OCI-LY7 (cell line): ENCODE data around the gene DPF3. TPM values are rescaled to one million over a fixed set of nuclear protein-coding genes. Genes with fewer than 3 reads are reported as not detected.

Experiments
- BruUV-seq: library from RNA; stranded (reverse); fragments of 400-500 nt; replicated peaks from 2 replicates; lab custom pipeline; 2021; lab: Mats Ljungman, UMichigan
- CTCF ChIA-PET: fragments of 300-600 bp; sonication (Branson Sonifier 250); formaldehyde crosslinking; loops from one replicate; lab custom pipeline; 2022; ENCODE audit warnings: antibody characterized with exemption; ENCODE audit not compliant: unreplicated experiment; lab: Charles Lee
- POLR2A ChIA-PET: fragments of 300-600 bp; sonication (Branson Sonifier 250); formaldehyde crosslinking; loops from one replicate; lab custom pipeline; 2022; ENCODE audit warnings: antibody characterized with exemption; lab: Charles Lee
- DNase-seq: peaks from one replicate; pipeline ENCODE4 v3.0.0-alpha.2; 2015; ENCODE audit warnings: low spot score
- H2AFZ ChIP-seq: fragments of 200-600 bp; sonication (generic), shearing (Covaris generic); 2 replicates; pipeline ENCODE4 v1.6.1; 2014; ENCODE audit warnings: mild to moderate bottlenecking, antibody characterized with exemption, low read length, moderate library complexity
- H3K27ac ChIP-seq: fragments of 200-600 bp; sonication (generic); 2 replicates; pipeline ENCODE4 v1.5.1; 2014; ENCODE audit warnings: mixed run types, low read depth, mild to moderate bottlenecking, moderate library complexity, low read length, inconsistent platforms; ENCODE audit not compliant: poor library complexity, severe bottlenecking
- H3K36me3 ChIP-seq: fragments of 200-600 bp; sonication (generic); 2 replicates; pipeline ENCODE4 v1.6.1; 2014; ENCODE audit warnings: mild to moderate bottlenecking, antibody characterized with exemption, low read length, moderate library complexity, mixed read lengths; ENCODE audit not compliant: insufficient read depth
- H3K4me1 ChIP-seq: fragments of 200-600 bp; sonication (generic); 2 replicates; pipeline ENCODE4 v1.5.1; 2014; ENCODE audit warnings: mild to moderate bottlenecking, low read length; ENCODE audit not compliant: insufficient read depth, poor library complexity, severe bottlenecking
- H3K4me2 ChIP-seq: fragments of 200-600 bp; sonication (generic); 2 replicates; pipeline ENCODE4 v1.6.1; 2014; ENCODE audit warnings: mild to moderate bottlenecking, low read length
- H3K4me3 ChIP-seq: fragments of 200-600 bp; sonication (generic); 2 replicates; pipeline ENCODE4 v1.5.1; 2014; ENCODE audit warnings: mild to moderate bottlenecking, low read depth, low read length; ENCODE audit not compliant: poor library complexity, severe bottlenecking
- H3K79me2 ChIP-seq: fragments of 200-600 bp; sonication (generic); 2 replicates; pipeline ENCODE4 v1.6.1; 2016; ENCODE audit warnings: low read depth, mild to moderate bottlenecking, low read length, moderate library complexity, mixed read lengths; ENCODE audit not compliant: insufficient read depth
- H3K9me2 ChIP-seq: fragments of 200-600 bp; sonication (generic); 2 replicates; pipeline ENCODE4 v1.6.1; 2016; ENCODE audit warnings: mild to moderate bottlenecking, low read length, mixed read lengths; ENCODE audit not compliant: insufficient read depth
- H3K9me3 ChIP-seq: fragments of 200-600 bp; sonication (generic); 2 replicates; pipeline ENCODE4 v1.6.1; 2014; ENCODE audit warnings: mild to moderate bottlenecking, mixed run types, low read length, mixed read lengths
- H4K20me1 ChIP-seq: fragments of 200-600 bp; sonication (generic); 2 replicates; pipeline ENCODE4 v1.6.1; 2014; ENCODE audit warnings: mild to moderate bottlenecking, antibody characterized with exemption, low read length, moderate library complexity, mixed read lengths; ENCODE audit not compliant: insufficient read depth
- CTCF ChIP-seq: fragments of 200-600 bp; sonication (generic); conservative IDR thresholded peaks from 2 replicates; pipeline ENCODE4 v1.5.1; 2014; ENCODE audit warnings: mild to moderate bottlenecking, antibody characterized with exemption, low read length, moderate library complexity, mixed read lengths
- EZH2phosphoT487 ChIP-seq: fragments of 200-600 bp; sonication (generic); IDR thresholded peaks from 2 replicates; pipeline ENCODE4 v1.6.1; 2018; ENCODE audit warnings: low read depth, borderline replicate concordance, mild to moderate bottlenecking, mixed run types, antibody characterized with exemption, low read length, moderate library complexity, mixed read lengths
- intact Hi-C: fragments of 100-400 bp; cut with micrococcal nuclease; formaldehyde crosslinking; loops from one replicate; pipeline ENCODE4 v1.10.0; 2022; ENCODE audit not compliant: unreplicated experiment
- total RNA-seq, 2 experiments: library from RNA; depleted of rRNA in 1 of 2; stranded (reverse); fragments of >200 nt in 1 of 2; shearing (Covaris generic) in 1 of 2; gene quantifications; 2 replicates each; pipeline ENCODE4 v1.2.3, GENCODE V29; 2014 to 2022

Gene DPF3
- total RNA-seq, 2 experiments from 2014 or later, result 0.42 TPM; not detected in 1

DNA sequence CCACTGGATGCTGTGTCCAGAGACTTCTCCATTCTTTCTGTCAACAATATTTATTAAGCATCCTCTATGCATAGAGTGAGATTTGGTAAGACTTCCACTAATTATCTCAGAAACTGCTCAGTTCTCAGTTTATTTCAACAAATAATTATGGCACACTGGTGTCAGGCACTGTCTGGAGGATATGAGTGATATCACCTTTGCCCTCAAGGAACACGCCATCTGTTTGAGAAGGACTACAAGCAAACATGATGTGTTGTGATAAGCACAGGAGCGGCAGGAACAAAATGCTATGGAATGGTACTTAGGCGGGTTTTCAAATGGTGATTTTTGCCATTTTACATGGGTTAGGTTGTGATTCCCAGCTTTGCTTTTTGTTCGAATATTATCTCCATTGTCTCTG lies 229.2 kb downstream of the DPF3 start:
- CTCF ChIA-PET, result no interaction called here
- TF ChIP-seq CTCF (no peak), EZH2phosphoT487 (no peak)

GRCh38 chr14:72663956-72664650 lies 229.8 kb downstream of the DPF3 start:
- H3K9me3 ChIP-seq, result no peaks in the 10 kb centered on the region
- POLR2A ChIA-PET, result no interaction called here
- H3K4me3 ChIP-seq, result no peak overlapping the region
- no peak overlapping the region for H3K27ac ChIP-seq
- no peaks in the 10 kb centered on the region for H4K20me1 ChIP-seq
- no TSS peak for BruUV-seq
- no peaks in the 10 kb centered on the region for H3K9me2 ChIP-seq
- no peaks in the 10 kb centered on the region for H3K4me1 ChIP-seq
- H3K36me3 ChIP-seq, result no peaks in the 10 kb centered on the region
- no peak overlapping the region for H2AFZ ChIP-seq
- intact Hi-C loops, result loop anchor here (10.0 kb wide), 1 partner anchor 149 kb away; no protein-coding TSS in a partner anchor
- no peaks in the 10 kb centered on the region for H3K79me2 ChIP-seq
- DNase-seq, result no peak
- H3K4me2 ChIP-seq, result no peak overlapping the region
- CTCF ChIA-PET, result no interaction called here
- TF ChIP-seq EZH2phosphoT487, result no peak
- no peak for TF ChIP-seq CTCF

More for the DNA sequence above, 229.2 kb downstream of the DPF3 start:
- H3K79me2 ChIP-seq, result no peaks in the 10 kb centered on the region
- H2AFZ ChIP-seq, result no peak overlapping the region
- H3K4me2 ChIP-seq, result no peak overlapping the region
- H3K9me2 ChIP-seq, result no peaks in the 10 kb centered on the region
- H3K9me3 ChIP-seq, result no peaks in the 10 kb centered on the region
- intact Hi-C loops, result loop anchor here (10.0 kb wide), 1 partner anchor 150 kb away; no protein-coding TSS in a partner anchor
- H3K27ac ChIP-seq, result no peak overlapping the region
- H3K36me3 ChIP-seq, result no peaks in the 10 kb centered on the region
- H4K20me1 ChIP-seq, result no peaks in the 10 kb centered on the region
- no peak overlapping the region for H3K4me3 ChIP-seq
- DNase-seq, result no peak
- POLR2A ChIA-PET, result no interaction called here
- no TSS peak for BruUV-seq
- H3K4me1 ChIP-seq, result no peaks in the 10 kb centered on the region

- Histone ChIP-seq H3K4me3 (no peak overlapping the region), H3K9me2 (no peaks in the 10 kb centered on the region), H3K79me2 (no peaks in the 10 kb centered on the region), H2AFZ (no peak overlapping the region), H3K27ac (no peak overlapping the region), H3K4me1 (no peaks in the 10 kb centered on the region), H3K4me2 (no peak overlapping the region), H3K9me3 (no peaks in the 10 kb centered on the region), H3K36me3 (no peaks in the 10 kb centered on the region), H4K20me1 (no peaks in the 10 kb centered on the region)
- TF ChIP-seq EZH2phosphoT487, result no peak
- no peak for TF ChIP-seq CTCF
- ChIA-PET CTCF (no interaction called here), POLR2A (no interaction called here)
- no peak for DNase-seq
- intact Hi-C loops, result loop anchor here (10.0 kb wide), 1 partner anchor 148 kb away; no protein-coding TSS in a partner anchor
- BruUV-seq, result no TSS peak
Observed at GRCh38 chr14:72663076-72663487, 230.8 kb downstream of the DPF3 start.
